Endothelial cell of umbilical vein (primary cell): Measurements from ENCODE around the gene EDC3. TPM values are rescaled to one million over a fixed set of nuclear protein-coding genes. Genes with fewer than 3 reads are reported as not detected.

ENCODE experiments used
- BruUV-seq: library from RNA; stranded (reverse); fragments of 400-500 nt; replicated peaks from 2 replicates; lab custom pipeline; 2021; lab: Mats Ljungman, UMichigan
- CTCF ChIA-PET: fragments of 300-600, 350-600 bp; sonication (Branson Sonifier 250); formaldehyde crosslinking; loops from one replicate; lab custom pipeline; 2021; ENCODE audit warnings: antibody characterized with exemption, inconsistent platforms; lab: Charles Lee
- POLR2A ChIA-PET: fragments of 300-600, 350-600 bp; sonication (Branson Sonifier 250); formaldehyde crosslinking; loops from one replicate; lab custom pipeline; 2021; ENCODE audit warnings: antibody characterized with exemption, inconsistent platforms; lab: Charles Lee
- DNase-seq: peaks from one replicate; pipeline ENCODE4 v3.0.0-alpha.2; 2011; ENCODE audit warnings: low read depth, low spot score
- FAIRE-seq: peaks from 2 replicates; lab custom pipeline; 2011; peaks lifted over from hg19 to GRCh38; lab: Jason Lieb, UNC
- H2AFZ ChIP-seq: 2 replicates; pipeline ENCODE4 v1.6.0; 2012; ENCODE audit warnings: low read depth, low read length, control low read depth, inconsistent platforms
- H3K27ac ChIP-seq: 2 replicates; pipeline ENCODE4 v1.5.1; 2011; ENCODE audit warnings: low read depth, mild to moderate bottlenecking, control low read depth, low read length, moderate library complexity; ENCODE audit not compliant: insufficient read depth
- H3K27me3 ChIP-seq, 2 experiments: 2 replicates each; pipeline versions ENCODE4 v1.6.0 to v1.6.1; 2011; ENCODE audit warnings: low read length in 2 of 2, mixed read lengths in 1 of 2; ENCODE audit not compliant: control insufficient read depth in 2 of 2, insufficient read depth in 2 of 2
- H3K36me3 ChIP-seq, 2 experiments: 2 replicates in 1 of 2; 3 replicates in 1 of 2; pipeline ENCODE4 v1.5.1; 2011; ENCODE audit warnings: low read length in 2 of 2, mild to moderate bottlenecking in 1 of 2, moderate library complexity in 1 of 2; ENCODE audit not compliant: control insufficient read depth in 2 of 2, insufficient read depth in 2 of 2; ENCODE audit errors: extremely low read depth in 1 of 2
- H3K4me1 ChIP-seq: 3 replicates; pipeline ENCODE4 v1.5.1; 2011; ENCODE audit warnings: mild to moderate bottlenecking, low read length; ENCODE audit not compliant: control insufficient read depth, insufficient read depth; ENCODE audit errors: extremely low read depth
- H3K4me2 ChIP-seq: 2 replicates; pipeline ENCODE4 v1.6.1; 2011; ENCODE audit warnings: low read length, control low read depth, mixed read lengths; ENCODE audit not compliant: insufficient read depth
- H3K4me3 ChIP-seq, 3 experiments: fragments of 200-600 bp in 1 of 3; sonication (generic), shearing (Covaris generic) in 1 of 3; replicated peaks in 1 of 3; 2 replicates each; pipeline ENCODE4 v1.5.1; 2011 to 2016; ENCODE audit warnings: control low read depth in 3 of 3, low read length in 3 of 3, mild to moderate bottlenecking in 2 of 3, inconsistent platforms in 1 of 3, low read depth in 1 of 3, moderate library complexity in 1 of 3; ENCODE audit not compliant: insufficient read depth in 1 of 3
- H3K79me2 ChIP-seq: 2 replicates; pipeline ENCODE4 v1.6.0; 2012; ENCODE audit warnings: low read length, inconsistent platforms; ENCODE audit not compliant: control insufficient read depth, insufficient read depth
- H3K9ac ChIP-seq: replicated peaks from 2 replicates; pipeline ENCODE3; 2011; ENCODE audit warnings: low read length, control low read depth; ENCODE audit not compliant: insufficient read depth; ENCODE audit errors: extremely low read depth
- H3K9me1 ChIP-seq: replicated peaks from 3 replicates; pipeline ENCODE4 v1.6.0; 2011; ENCODE audit warnings: mild to moderate bottlenecking, low read length; ENCODE audit not compliant: control insufficient read depth, insufficient read depth; ENCODE audit errors: extremely low read depth
- H3K9me3 ChIP-seq: replicated peaks from 2 replicates; pipeline ENCODE4 v1.5.1; 2012; ENCODE audit warnings: low read length, inconsistent platforms; ENCODE audit not compliant: control insufficient read depth, insufficient read depth
- H4K20me1 ChIP-seq: replicated peaks from 2 replicates; pipeline ENCODE3; 2011; ENCODE audit warnings: mild to moderate bottlenecking, low read length; ENCODE audit not compliant: control insufficient read depth, insufficient read depth; ENCODE audit errors: extremely low read depth
- EZH2 ChIP-seq: IDR thresholded peaks from 2 replicates; pipeline ENCODE4 v1.6.1; 2012; ENCODE audit warnings: borderline replicate concordance, low read depth, mild to moderate bottlenecking, moderate library complexity, low read length, inconsistent platforms; ENCODE audit not compliant: severe bottlenecking
- FOS ChIP-seq: IDR thresholded peaks from 2 replicates; pipeline ENCODE4 v1.6.1; 2011; ENCODE audit warnings: mild to moderate bottlenecking, low read length, moderate library complexity, borderline replicate concordance; ENCODE audit not compliant: insufficient read depth
- GATA2 ChIP-seq: IDR thresholded peaks from 2 replicates; pipeline ENCODE4 v1.7.0; 2011; ENCODE audit warnings: low read depth, mild to moderate bottlenecking, moderate library complexity, mixed read lengths, low read length; ENCODE audit not compliant: insufficient read length, insufficient read depth
- JUN ChIP-seq: IDR thresholded peaks from 2 replicates; pipeline ENCODE4 v1.6.1; 2011; ENCODE audit warnings: borderline replicate concordance, low read depth; ENCODE audit not compliant: insufficient read length, insufficient read depth
- MYC ChIP-seq: IDR thresholded peaks from one replicate; pipeline ENCODE4 v1.6.1; 2011; ENCODE audit warnings: mild to moderate bottlenecking, low read depth, low read length
- POLR2A ChIP-seq: IDR thresholded peaks from 2 replicates; pipeline ENCODE4 v1.6.1; 2012; ENCODE audit warnings: low read depth, mild to moderate bottlenecking, control low read depth, low read length
- POLR2AphosphoS5 ChIP-seq: IDR thresholded peaks from 2 replicates; pipeline ENCODE4 v1.6.1; 2012; ENCODE audit warnings: low read depth, mild to moderate bottlenecking, control low read depth, low read length, moderate library complexity; ENCODE audit not compliant: insufficient read depth
- dilution Hi-C: fragments of 300-500 bp; cut with MboI; formaldehyde crosslinking; loops from one replicate; pipeline ENCODE4 v1.15.0; 2019; ENCODE audit warnings: low sequenced_read_pairs; ENCODE audit not compliant: extremely low pct_ligation_motif_present
- intact Hi-C: fragments of 100-400 bp; cut with micrococcal nuclease; formaldehyde crosslinking; loops from one replicate; pipeline ENCODE4 v1.10.0; 2022
- polyA plus RNA-seq, 4 experiments: library from polyadenylated mRNA; depleted of rRNA in 3 of 4; stranded (reverse) in 3 of 4; unstranded in 1 of 4; fragments of >200 nt; gene quantifications; 2 replicates each; pipeline versions ENCODE4 v1.2.1 to v1.2.3, GENCODE V29; 2011 to 2012; ENCODE audit warnings: missing spikeins in 1 of 4
- total RNA-seq: library from RNA; stranded (reverse); gene quantifications from 2 replicates; pipeline ENCODE4 v1.2.3, GENCODE V29; 2021
- TF ChIP-seq, protein P1 (sequence below): IDR thresholded peaks from 2 replicates; pipeline ENCODE4 v1.6.1; 2011; ENCODE audit not compliant: insufficient read depth, insufficient read length
- TF ChIP-seq, protein P2 (sequence below), 2 donors: IDR thresholded peaks; 1 replicate in 1 of 2; 2 replicates in 1 of 2; pipeline ENCODE4 v1.5.1; 2011; ENCODE audit warnings: low read length in 2 of 2, mild to moderate bottlenecking in 2 of 2, moderate library complexity in 2 of 2, control low read depth in 1 of 2, inconsistent platforms in 1 of 2, low read depth in 1 of 2; ENCODE audit not compliant: insufficient read depth in 1 of 2; ENCODE audit errors: extremely low read depth in 1 of 2

EDC3 gene
- total and polyA plus RNA-seq, 2 donors (not counting 3 experiments of a cell fraction or from before 2014, with no cell fraction given), result 55.9 to 56.5 TPM

GRCh38 chr15:74631408-74631807 lies 64.4 kb downstream of the EDC3 start:
- intact Hi-C loops, result no loop called here
- H3K27ac ChIP-seq, result no peak overlapping the region

More at GRCh38 chr15:74631408-74631807, 64.4 kb downstream of the EDC3 start:
- H3K36me3 ChIP-seq, result peaks cover 6 to 56% of the 10 kb centered on the region in 2 experiments
- no peaks in the 10 kb centered on the region for H3K27me3 ChIP-seq
- CTCF ChIA-PET, result interaction anchor here (1.0 to 18.1 kb wide), 31 partner anchors 10 to 319 kb away, joined by 3 to 696 read pairs (median 6); partner anchors contain the start of genes CSK and UBL7
- no peak for FAIRE-seq
- dilution Hi-C loops, result loop anchor here (25.0 kb wide), 1 partner anchor 131 kb away; no protein-coding TSS in a partner anchor
- no peak overlapping the region for H2AFZ ChIP-seq
- DNase-seq, result no peak
- TF ChIP-seq EZH2 (no peak), JUN (no peak), GATA2 (no peak), MYC (no peak), FOS (no peak), POLR2A (no peak), POLR2AphosphoS5 (no peak)
- TF ChIP-seq, protein P1, sequence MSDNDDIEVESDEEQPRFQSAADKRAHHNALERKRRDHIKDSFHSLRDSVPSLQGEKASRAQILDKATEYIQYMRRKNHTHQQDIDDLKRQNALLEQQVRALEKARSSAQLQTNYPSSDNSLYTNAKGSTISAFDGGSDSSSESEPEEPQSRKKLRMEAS, result no peak
- TF ChIP-seq, protein P2, sequence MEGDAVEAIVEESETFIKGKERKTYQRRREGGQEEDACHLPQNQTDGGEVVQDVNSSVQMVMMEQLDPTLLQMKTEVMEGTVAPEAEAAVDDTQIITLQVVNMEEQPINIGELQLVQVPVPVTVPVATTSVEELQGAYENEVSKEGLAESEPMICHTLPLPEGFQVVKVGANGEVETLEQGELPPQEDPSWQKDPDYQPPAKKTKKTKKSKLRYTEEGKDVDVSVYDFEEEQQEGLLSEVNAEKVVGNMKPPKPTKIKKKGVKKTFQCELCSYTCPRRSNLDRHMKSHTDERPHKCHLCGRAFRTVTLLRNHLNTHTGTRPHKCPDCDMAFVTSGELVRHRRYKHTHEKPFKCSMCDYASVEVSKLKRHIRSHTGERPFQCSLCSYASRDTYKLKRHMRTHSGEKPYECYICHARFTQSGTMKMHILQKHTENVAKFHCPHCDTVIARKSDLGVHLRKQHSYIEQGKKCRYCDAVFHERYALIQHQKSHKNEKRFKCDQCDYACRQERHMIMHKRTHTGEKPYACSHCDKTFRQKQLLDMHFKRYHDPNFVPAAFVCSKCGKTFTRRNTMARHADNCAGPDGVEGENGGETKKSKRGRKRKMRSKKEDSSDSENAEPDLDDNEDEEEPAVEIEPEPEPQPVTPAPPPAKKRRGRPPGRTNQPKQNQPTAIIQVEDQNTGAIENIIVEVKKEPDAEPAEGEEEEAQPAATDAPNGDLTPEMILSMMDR (IDR thresholded peaks at IDR 0.05; ENCODE audit: extremely low read depth in 1 of 2, insufficient read depth in 1 of 2, low read depth in 1 of 2, low read length in 2 of 2), result no peak
- TSS peak; percentile 8 for BruUV-seq
- no peaks in the 10 kb centered on the region for H4K20me1 ChIP-seq
- no peak overlapping the region for H3K4me2 ChIP-seq
- POLR2A ChIA-PET, result no interaction called here
- H3K9ac ChIP-seq, result no peak overlapping the region
- no peaks in the 10 kb centered on the region for H3K4me1 ChIP-seq
- H3K4me3 ChIP-seq, result no peak overlapping the region
- no peaks in the 10 kb centered on the region for H3K9me1 ChIP-seq
- H3K9me3 ChIP-seq, result no peaks in the 10 kb centered on the region
- no peaks in the 10 kb centered on the region for H3K79me2 ChIP-seq
